HG02798 (cell line): Measurements from ENCODE around the gene TSPAN17.
"Not testable (repeated sequence)": the region's sequence is repeated elsewhere in the genome, so short reads cannot be mapped to it uniquely, and the experiment has no call there.

Experiments used
- ATAC-seq: cut with Tn5 transposase; IDR thresholded peaks from one replicate; pipeline ENCODE4 v1.9.1; 2021; ENCODE audit warnings: mild to moderate bottlenecking; ENCODE audit not compliant: unreplicated experiment, poor library complexity

TSPAN17 gene

DNA sequence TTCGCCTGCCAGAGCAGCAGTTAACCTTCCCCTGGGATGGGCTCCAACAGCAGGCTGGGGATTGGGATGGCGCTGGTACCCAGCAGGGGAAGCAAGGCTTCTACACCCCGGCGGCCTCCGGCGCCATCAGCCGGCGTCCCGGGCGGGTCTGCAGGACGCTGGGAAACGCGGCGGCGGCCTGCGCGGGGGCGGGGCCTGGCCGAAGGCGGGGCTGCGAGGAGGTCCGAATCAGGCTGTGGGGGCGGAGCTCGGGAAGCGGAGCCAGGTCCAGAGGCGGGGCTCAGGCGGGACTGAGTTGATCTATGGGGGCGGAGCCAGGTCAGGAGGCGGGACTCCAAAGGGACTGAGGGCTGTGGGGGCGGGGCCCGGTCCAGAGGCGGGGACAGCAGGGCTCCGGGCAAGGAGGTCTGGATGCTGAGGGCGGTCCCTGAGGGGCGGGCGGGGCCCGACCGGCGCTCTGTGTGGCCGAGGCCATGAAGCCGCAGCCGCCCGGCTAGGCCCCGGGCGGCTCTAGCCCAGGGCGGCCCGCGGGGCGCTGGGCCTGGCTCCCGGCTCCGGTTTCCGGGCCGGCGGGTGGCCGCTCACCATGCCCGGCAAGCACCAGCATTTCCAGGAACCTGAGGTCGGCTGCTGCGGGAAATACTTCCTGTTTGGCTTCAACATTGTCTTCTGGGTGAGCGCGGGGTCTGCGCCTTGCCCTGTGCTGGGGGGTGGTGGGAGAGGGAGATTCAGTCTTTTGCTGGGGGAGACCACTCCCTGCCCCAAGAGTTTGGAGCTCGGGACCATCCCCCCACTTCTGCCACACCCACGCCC lies at the start of gene TSPAN17:
Gene TSPAN17, plus strand, starts transcription at position 455 of the 813 bp plus-strand sequence. Its CDS starts 132 bp downstream, at position 587.
- peak; percentile 93 for ATAC-seq

GRCh38 chr5:176599749-176600430 lies 47.4 kb upstream of the TSPAN17 start:
- ATAC-seq = not testable (repeated sequence)

- no peak for ATAC-seq
These were observed 45.3 kb upstream of the TSPAN17 start for GRCh38 chr5:176601901-176602482.

- ATAC-seq = no peak
These were observed 44.2 kb upstream of the TSPAN17 start for GRCh38 chr5:176603091-176603490.

GRCh38 chr5:176606032-176606431 lies 41.3 kb upstream of the TSPAN17 start:
- no peak for ATAC-seq

GRCh38 chr5:176606875-176607274 lies 40.4 kb upstream of the TSPAN17 start:
- no peak for ATAC-seq

- ATAC-seq = no peak
These were observed 39.1 kb upstream of the TSPAN17 start for GRCh38 chr5:176608142-176608705.

GRCh38 chr5:176608937-176609723 lies 38.2 kb upstream of the TSPAN17 start:
- no peak for ATAC-seq

GRCh38 chr5:176609724-176610434 lies 37.4 kb upstream of the TSPAN17 start, which contains the start of gene GPRIN1:
Gene GPRIN1 (minus strand): TSS chr5:176610156. CDS start chr5:176599834, 10,322 bp downstream.
- ATAC-seq = peak; percentile 85

DNA sequence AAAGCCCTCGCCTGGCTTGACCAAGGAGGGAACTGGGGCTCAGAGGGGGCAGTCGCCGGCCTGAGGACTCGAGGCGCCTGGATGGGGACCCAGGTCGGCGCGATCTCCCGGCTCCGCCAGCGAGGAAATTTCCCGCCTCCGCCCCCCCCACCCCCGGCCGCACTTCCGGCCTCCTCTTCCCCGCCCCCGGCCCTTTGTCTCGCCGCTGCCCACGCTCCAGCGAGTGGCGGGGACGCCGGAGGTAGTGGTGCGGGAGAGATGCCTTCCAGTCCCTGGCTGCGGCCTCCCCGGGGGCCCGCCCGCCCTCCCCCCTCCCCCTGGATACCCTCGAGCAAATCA lies 36.9 kb upstream of the TSPAN17 start:
- ATAC-seq = no peak

DNA sequence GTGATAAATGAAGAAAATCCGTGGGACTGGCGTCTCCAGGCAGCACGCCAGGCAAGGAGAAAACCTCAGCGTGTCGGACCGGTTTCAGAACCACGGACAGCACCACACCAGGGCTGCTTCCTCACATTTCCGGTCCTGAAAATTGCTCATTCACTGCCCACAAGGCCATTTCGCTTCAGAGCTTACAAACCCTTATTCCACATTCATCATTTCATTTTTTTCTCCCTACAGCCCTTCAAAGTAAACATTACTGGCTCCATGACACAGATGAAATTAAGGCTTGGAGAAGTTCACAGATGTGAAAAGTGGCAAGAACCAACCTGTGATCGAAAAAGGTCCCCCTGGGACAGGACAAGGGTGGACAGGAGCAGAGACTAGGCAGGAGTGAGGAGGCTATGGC lies 35.8 kb upstream of the TSPAN17 start:
- ATAC-seq = no peak

DNA sequence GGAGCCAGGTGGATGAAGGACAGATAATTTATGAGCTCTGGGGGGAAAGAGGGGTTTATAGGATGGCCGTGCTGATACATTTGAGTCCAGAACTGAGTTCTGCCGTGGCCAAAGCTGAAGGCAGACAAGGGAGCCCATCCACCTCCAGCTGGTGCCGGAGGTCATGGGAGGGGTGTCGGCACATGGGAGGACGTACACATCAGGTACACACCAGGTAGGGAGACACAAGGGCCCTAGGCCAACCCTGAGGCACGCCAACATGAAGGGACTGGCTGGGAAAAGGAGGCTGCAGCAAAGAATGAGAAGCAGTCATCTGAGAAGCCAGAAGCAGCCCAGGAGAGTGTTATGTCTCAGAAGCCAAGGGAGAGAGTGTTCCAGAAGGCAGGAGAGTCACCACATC lies 35.3 kb upstream of the TSPAN17 start:
- ATAC-seq = no peak

GRCh38 chr5:176612855-176613254 lies 34.4 kb upstream of the TSPAN17 start:
- ATAC-seq = no peak

DNA sequence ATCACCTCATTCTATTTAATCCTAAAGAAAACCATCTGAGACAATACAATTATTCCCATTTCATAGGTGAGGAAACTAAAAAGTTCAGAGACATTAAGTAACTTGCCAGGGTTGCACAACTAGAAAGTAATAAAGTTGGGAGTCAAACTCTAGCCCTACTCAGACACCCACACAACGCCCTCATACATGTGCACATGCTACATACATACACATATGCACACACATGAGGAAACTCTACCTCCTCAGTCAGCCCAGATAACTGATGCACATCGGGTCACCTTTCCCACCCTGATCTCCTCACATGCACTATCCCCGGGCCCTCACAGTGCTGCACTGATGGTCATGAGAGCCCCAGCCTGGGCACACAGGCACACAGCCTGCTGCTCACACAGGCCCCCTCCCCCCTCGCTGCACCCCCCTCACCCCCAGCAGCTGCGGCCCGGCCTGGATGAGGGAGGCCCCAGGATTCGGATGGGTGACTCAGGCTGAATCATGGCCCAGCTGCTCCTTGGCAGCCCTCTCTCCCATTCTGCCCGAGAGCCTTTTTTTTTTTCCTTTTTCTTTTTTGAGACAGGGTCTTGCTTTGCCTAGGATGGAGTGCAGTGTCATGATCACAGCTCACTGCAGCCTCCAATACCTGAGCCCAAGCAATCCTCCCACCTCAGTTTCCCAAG lies 32.3 kb upstream of the TSPAN17 start:
- no peak for ATAC-seq

DNA sequence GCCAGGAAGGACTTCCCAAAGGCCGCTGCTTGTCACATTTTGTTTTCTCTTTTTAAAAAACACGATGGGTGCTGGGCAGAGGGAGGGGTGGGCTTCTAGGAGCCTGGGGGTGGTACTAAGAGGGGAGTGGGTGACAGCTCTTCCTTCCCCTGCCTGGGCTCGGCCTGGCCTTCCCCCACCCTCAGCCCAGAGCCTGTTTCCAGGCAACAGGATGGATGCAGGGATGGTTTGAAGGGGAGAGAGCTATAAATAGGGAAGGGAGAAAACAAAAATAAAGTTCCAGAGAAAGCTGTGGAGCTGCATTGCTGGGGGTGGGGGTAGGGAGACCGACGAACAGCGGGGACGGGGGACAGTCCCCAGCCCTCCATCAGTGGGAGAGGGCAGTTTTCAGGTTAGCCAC lies 30.8 kb upstream of the TSPAN17 start:
- ATAC-seq = no peak

- no peak for ATAC-seq
These were observed 28.5 kb upstream of the TSPAN17 start for GRCh38 chr5:176618783-176619182.

DNA sequence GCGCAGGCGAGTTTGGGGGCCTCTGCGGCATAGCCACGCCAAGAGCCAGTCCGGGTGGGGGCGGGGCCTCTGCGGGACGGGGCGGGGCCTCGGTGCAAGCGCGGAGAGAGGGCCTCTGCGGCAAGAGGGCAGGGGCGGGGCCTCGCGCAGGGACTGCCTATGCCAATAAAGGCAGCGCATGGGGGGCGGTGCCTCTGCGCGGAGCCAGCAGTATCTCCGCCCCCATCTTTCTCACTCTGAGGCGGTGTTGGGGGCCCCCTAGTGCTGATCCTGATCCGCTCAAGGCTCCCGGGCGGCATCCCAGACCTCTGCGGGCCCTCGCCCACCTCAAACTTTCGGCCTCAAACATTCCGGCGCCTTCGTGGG lies 28.1 kb upstream of the TSPAN17 start:
- peak; percentile 69 for ATAC-seq

DNA sequence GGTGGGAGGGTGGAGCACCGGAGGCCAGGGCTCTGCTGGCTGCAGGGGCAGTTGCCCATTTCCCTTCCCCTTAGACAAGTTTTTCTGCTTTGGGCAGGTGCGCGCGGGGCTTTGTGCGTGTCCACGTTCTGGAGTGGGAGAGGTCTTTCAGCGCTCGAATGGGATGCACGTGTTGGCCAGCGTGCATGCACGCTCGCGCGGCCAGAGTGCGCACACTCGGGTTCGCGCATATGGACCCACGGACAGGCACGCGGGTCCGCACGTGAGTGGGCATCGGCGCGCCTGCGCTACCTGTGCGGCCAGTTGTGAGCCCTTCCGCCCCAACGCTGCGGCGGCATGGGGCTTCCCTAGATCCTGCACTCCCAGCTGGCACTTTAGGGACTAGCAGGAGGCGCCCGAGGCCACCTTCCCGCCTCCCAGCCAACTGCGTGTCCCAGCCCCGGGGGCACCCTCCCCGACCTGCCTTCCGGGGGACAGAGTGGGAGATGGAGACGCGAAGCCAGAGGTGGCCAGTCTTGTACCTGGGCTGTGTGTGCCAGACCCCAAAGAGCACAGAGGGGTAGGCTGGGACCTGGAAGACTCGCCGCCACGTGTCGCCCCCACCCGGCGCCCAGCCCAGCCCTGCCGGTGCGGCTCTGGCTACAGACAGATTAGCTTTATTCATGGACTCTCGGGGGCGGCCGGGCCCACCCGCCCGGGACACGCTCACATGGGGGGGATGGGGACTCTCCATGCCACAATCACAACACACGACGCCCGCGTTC lies 27.5 kb upstream of the TSPAN17 start:
- no peak for ATAC-seq
